GM13977 (cell line): Measurements from ENCODE around the gene PCK1.

ENCODE experiments used
- DNase-seq: peaks from one replicate; pipeline ENCODE4 v3.0.0; 2012; ENCODE audit warnings: low spot score
- CTCF ChIP-seq: IDR thresholded peaks from 2 replicates; pipeline ENCODE4 v1.5.1; 2012; ENCODE audit warnings: mild to moderate bottlenecking, control low read depth; ENCODE audit not compliant: insufficient read depth; ENCODE audit errors: extremely low read depth, missing control alignments
- in situ Hi-C: fragments of 300-500 bp; cut with MboI; formaldehyde crosslinking; loops from one replicate; pipeline ENCODE4 v1.12.0; 2022; ENCODE audit warnings: low sequenced_read_pairs, low pct_unique_long_range_greater_than_20kb, mixed read lengths, inconsistent platforms; ENCODE audit not compliant: unreplicated experiment

PCK1 gene

GRCh38 chr20:57610261-57610952, 49.5 kb downstream of the PCK1 start:
- DNase-seq: no peak
- in situ Hi-C loops: loop anchor here (25.0 kb wide), 1 partner anchor 602 kb away; no protein-coding TSS in a partner anchor
- no peak for TF ChIP-seq CTCF

- DNase-seq: no peak
- in situ Hi-C loops: loop anchor here (25.0 kb wide), 1 partner anchor 601 kb away; no protein-coding TSS in a partner anchor
- no peak for TF ChIP-seq CTCF
Measured at GRCh38 chr20:57611586-57612311, 50.8 kb downstream of the PCK1 start.

- DNase-seq: no peak
- no peak for TF ChIP-seq CTCF
- in situ Hi-C loops: loop anchor here (25.0 kb wide), 1 partner anchor 600 kb away; no protein-coding TSS in a partner anchor
Measured at GRCh38 chr20:57612436-57612835, 51.5 kb downstream of the PCK1 start.

GRCh38 chr20:57612916-57613315, 52.0 kb downstream of the PCK1 start:
- in situ Hi-C loops: loop anchor here (25.0 kb wide), 1 partner anchor 599 kb away; no protein-coding TSS in a partner anchor
- no peak for TF ChIP-seq CTCF
- no peak for DNase-seq

GRCh38 chr20:57613481-57613921, 52.6 kb downstream of the PCK1 start:
- no peak for TF ChIP-seq CTCF
- in situ Hi-C loops: loop anchor here (25.0 kb wide), 1 partner anchor 599 kb away; no protein-coding TSS in a partner anchor
- no peak for DNase-seq

- DNase-seq: no peak
- in situ Hi-C loops: loop anchor here (25.0 kb wide), 1 partner anchor 598 kb away; no protein-coding TSS in a partner anchor
- TF ChIP-seq CTCF: no peak
Measured at GRCh38 chr20:57614490-57615444, 53.9 kb downstream of the PCK1 start.
